Hippocampal formation (tissue), 2 donors: ENCODE measurements around the gene ARHGDIG.
A peak's percentile ranks its signal among the peaks of the same experiment; 100 is the strongest.

Source experiments
- DNase-seq, 2 donors: peaks; one replicate each; lab custom pipeline; 2025; lab: John Stamatoyannopoulos, UW

Gene ARHGDIG

GRCh38 chr16:280991-281659 is 734 bp downstream of the ARHGDIG start:
- no peak for DNase-seq

GRCh38 chr16:281660-282255 is 1.4 kb downstream of the ARHGDIG start:
- no peak for DNase-seq

- DNase-seq: no peak
These were observed 2.1 kb downstream of the ARHGDIG start for GRCh38 chr16:282491-282890.

- DNase-seq: peak in 1 of 2 donors; percentile 37
These were observed 2.8 kb downstream of the ARHGDIG start, which contains the start of gene PDIA2 for GRCh38 chr16:283033-283805. Gene PDIA2, plus strand, starts transcription at chr16:283164. Its CDS starts 6 bp downstream, at chr16:283170.

GRCh38 chr16:284204-285120 is 4.1 kb downstream of the ARHGDIG start:
- no peak for DNase-seq

- DNase-seq: no peak
These were observed 5.0 kb downstream of the ARHGDIG start for GRCh38 chr16:285146-286055.

- no peak for DNase-seq
These were observed 6.3 kb downstream of the ARHGDIG start for GRCh38 chr16:286491-287297.

GRCh38 chr16:287298-287811 is 7.0 kb downstream of the ARHGDIG start:
- DNase-seq: no peak

- DNase-seq: no peak
These were observed 7.9 kb downstream of the ARHGDIG start for GRCh38 chr16:287981-288920.

- no peak for DNase-seq
These were observed 9.1 kb downstream of the ARHGDIG start for GRCh38 chr16:289395-289997.

- DNase-seq: no peak
These were observed 9.8 kb downstream of the ARHGDIG start for GRCh38 chr16:290015-290680.

GRCh38 chr16:290681-291405 is 10.5 kb downstream of the ARHGDIG start:
- no peak for DNase-seq

- DNase-seq: no peak
These were observed 11.1 kb downstream of the ARHGDIG start for GRCh38 chr16:291539-291938.

- no peak for DNase-seq
These were observed 12.8 kb downstream of the ARHGDIG start for GRCh38 chr16:293043-293775.

GRCh38 chr16:296276-296675 is 15.9 kb downstream of the ARHGDIG start:
- no peak for DNase-seq

- DNase-seq: no peak
These were observed 16.6 kb downstream of the ARHGDIG start for GRCh38 chr16:296806-297510.
